ENCODE data around the gene WDR5. TPM values are rescaled to one million over a fixed set of nuclear protein-coding genes. Genes with fewer than 3 reads are reported as not detected.

WDR5 gene
- total and polyA plus RNA-seq, 3 donors from 2014 or later, result 52.4 to 91.4 (median 54.9) TPM

GRCh38 chr9:134177186-134177585 lies 41.3 kb downstream of the WDR5 start:
- intact Hi-C loops (cut with DNase I; ENCODE audit: low total_unique reads), result loop anchor here (5.0 kb wide), 1 partner anchor 145 kb away; no protein-coding TSS in a partner anchor

GRCh38 chr9:134177624-134178393 lies 41.9 kb downstream of the WDR5 start:
- 88 to 91% methylated on average over 22 to 28 of the region's 28 CpGs for WGBS, 2 donors
- intact Hi-C loops (cut with DNase I; ENCODE audit: low total_unique reads), result loop anchor here (5.0 kb wide), 1 partner anchor 144 kb away; no protein-coding TSS in a partner anchor
- H3K4me3 ChIP-seq, result no peak overlapping the region
- DNase-seq, result no peak
- H3K4me1 ChIP-seq, result peaks cover 29% of the 10 kb centered on the region
- H3K9me3 ChIP-seq, result no peaks in the 10 kb centered on the region
- TF ChIP-seq CTCF (IDR thresholded peaks at IDR 0.05), result no peak
- TF ChIP-seq POLR2A (IDR thresholded peaks at IDR 0.05), result no peak
- H3K27ac ChIP-seq, result no peak overlapping the region
- H3K36me3 ChIP-seq (ENCODE audit: low read depth, missing control alignments), result no peaks in the 10 kb centered on the region
- H3K27me3 ChIP-seq, result no peaks in the 10 kb centered on the region

More at GRCh38 chr9:134177186-134177585, 41.3 kb downstream of the WDR5 start:
- Histone ChIP-seq H3K4me1 (peaks cover 35% of the 10 kb centered on the region), H3K36me3 (ENCODE audit: low read depth, missing control alignments) (no peaks in the 10 kb centered on the region), H3K27ac (no peak overlapping the region), H3K4me3 (no peak overlapping the region), H3K9me3 (no peaks in the 10 kb centered on the region), H3K27me3 (no peaks in the 10 kb centered on the region)
- no peak for DNase-seq
- 25 to 57% methylated on average over 3 to 4 of the region's 17 CpGs for WGBS, 2 donors
- TF ChIP-seq POLR2A (IDR thresholded peaks at IDR 0.05) (no peak), CTCF (IDR thresholded peaks at IDR 0.05) (no peak)

DNA sequence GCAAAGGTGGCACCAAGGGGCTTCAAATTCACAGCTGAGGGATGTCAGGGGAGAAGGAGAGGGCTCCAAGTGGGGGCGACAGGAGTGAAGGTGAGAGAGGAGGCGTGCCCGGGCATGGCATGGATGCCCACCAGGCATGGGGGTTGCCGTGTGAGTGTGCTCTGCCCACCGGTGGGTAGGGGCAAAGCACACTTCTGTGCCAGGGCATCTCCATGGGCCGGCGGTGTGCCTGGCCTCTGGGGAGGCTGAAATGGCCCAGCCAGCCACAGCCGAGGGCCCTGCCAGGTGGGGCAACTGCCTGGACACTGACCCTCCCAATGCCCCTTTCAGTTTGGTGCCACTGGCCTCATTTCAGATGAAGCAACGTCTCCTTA lies 42.5 kb downstream of the WDR5 start:
- H3K4me3 ChIP-seq, result no peak overlapping the region
- 71 to 77% methylated on average over 8 to 9 of the region's 9 CpGs for WGBS, 2 donors
- H3K36me3 ChIP-seq (ENCODE audit: low read depth, missing control alignments), result no peaks in the 10 kb centered on the region
- H3K4me1 ChIP-seq, result peaks cover 26% of the 10 kb centered on the region
- no peak for DNase-seq
- no peaks in the 10 kb centered on the region for H3K9me3 ChIP-seq
- no peak overlapping the region for H3K27ac ChIP-seq
- intact Hi-C loops (cut with DNase I; ENCODE audit: low total_unique reads), result loop anchor here (5.0 kb wide), 1 partner anchor 144 kb away; no protein-coding TSS in a partner anchor
- H3K27me3 ChIP-seq, result no peaks in the 10 kb centered on the region
- no peak for TF ChIP-seq POLR2A (IDR thresholded peaks at IDR 0.05)
- no peak for TF ChIP-seq CTCF (IDR thresholded peaks at IDR 0.05)

- intact Hi-C loops (cut with DNase I; ENCODE audit: low total_unique reads), result loop anchor here (5.0 kb wide), 1 partner anchor 143 kb away; no protein-coding TSS in a partner anchor
These were observed 43.1 kb downstream of the WDR5 start for GRCh38 chr9:134178768-134179551.

More at GRCh38 chr9:134178768-134179551, 43.1 kb downstream of the WDR5 start:
- H3K27ac ChIP-seq, result no peak overlapping the region
- no peaks in the 10 kb centered on the region for H3K9me3 ChIP-seq
- TF ChIP-seq POLR2A (IDR thresholded peaks at IDR 0.05), result no peak
- no peak for TF ChIP-seq CTCF (IDR thresholded peaks at IDR 0.05)
- 43 to 62% methylated on average over 10 to 30 of the region's 30 CpGs for WGBS, 2 donors
- H3K4me3 ChIP-seq, result no peak overlapping the region
- H3K36me3 ChIP-seq (ENCODE audit: low read depth, missing control alignments), result no peaks in the 10 kb centered on the region
- H3K27me3 ChIP-seq, result no peaks in the 10 kb centered on the region
- peak; percentile 89 for DNase-seq
- H3K4me1 ChIP-seq, result peaks cover 26% of the 10 kb centered on the region

Measured in testis (tissue), 3 donors.